ENCODE measurements around the gene RASD1. TPM values are rescaled to one million over a fixed set of nuclear protein-coding genes. Genes with fewer than 3 reads are reported as not detected.
A peak's percentile ranks its signal among the peaks of the same experiment; 100 is the strongest.

The RASD1 gene
- total RNA-seq, 1 experiment from 2014 or later, result 6.0 TPM

DNA sequence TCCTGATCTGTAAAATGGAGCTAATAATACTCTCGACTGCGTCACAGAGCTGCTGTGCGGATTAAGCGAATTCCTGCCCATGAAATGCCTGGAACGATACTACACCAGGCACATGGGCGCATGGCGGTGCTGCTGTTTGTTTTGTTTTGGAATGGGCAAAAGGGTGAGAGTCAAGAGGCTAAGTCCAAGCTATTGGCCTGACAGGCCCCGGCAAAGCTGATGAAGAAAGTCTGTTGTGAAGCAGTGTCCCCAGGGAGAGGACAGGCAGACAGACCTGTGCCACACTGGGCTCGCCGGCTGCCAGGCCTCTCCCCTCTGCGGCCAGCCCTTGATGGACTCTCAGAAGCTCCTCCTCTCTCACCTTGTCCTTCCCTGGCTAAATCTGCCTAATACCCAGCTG, 31.3 kb upstream of the RASD1 start:
- DNase-seq (ENCODE audit: low spot score), result no peak

DNA sequence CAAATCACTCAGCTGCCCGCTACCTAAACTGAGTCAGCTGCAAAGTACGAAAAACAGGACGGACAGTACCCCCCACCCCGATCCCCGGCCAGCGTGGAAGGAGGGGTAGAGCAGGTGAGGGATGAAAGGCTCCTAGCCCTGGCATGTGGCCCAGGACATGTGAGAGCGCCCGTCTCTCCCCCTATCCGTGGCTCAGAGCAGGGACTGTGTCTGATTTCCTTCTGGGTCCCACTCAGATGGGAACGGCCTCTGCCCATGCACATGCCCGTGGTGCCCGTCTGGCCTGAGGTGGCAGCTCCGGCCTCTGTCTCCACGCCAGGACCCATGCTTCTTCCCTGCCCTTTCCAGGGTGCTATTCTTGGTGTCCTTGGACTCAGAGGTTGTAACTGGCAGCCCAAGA, 30.2 kb upstream of the RASD1 start:
- DNase-seq (ENCODE audit: low spot score), result no peak

DNA sequence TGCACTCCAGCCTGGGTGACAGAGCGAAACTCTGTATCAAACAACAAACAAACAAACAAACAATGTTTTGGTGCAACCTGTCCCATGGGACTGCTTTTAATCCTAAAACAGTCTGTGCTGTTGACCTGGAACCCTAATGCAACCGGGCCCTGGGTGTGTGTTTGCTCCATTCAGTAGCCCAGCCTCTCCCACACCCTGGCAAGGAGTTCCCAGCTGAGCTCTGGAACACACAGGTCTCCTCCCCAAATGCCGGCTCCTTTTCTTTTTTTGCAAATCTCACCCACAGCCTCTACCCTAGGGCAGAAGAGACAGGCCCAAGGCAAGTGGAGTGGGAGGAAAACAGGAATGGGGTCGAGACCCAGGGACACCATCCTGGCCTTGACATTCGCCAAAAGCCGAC, 29.8 kb upstream of the RASD1 start:
- no peak for DNase-seq (ENCODE audit: low spot score)

GRCh38 chr17:17525311-17525710, 29.1 kb upstream of the RASD1 start:
- DNase-seq (ENCODE audit: low spot score), result no peak

- no peak for DNase-seq (ENCODE audit: low spot score)
Observed at GRCh38 chr17:17523731-17524490, 27.7 kb upstream of the RASD1 start.

DNA sequence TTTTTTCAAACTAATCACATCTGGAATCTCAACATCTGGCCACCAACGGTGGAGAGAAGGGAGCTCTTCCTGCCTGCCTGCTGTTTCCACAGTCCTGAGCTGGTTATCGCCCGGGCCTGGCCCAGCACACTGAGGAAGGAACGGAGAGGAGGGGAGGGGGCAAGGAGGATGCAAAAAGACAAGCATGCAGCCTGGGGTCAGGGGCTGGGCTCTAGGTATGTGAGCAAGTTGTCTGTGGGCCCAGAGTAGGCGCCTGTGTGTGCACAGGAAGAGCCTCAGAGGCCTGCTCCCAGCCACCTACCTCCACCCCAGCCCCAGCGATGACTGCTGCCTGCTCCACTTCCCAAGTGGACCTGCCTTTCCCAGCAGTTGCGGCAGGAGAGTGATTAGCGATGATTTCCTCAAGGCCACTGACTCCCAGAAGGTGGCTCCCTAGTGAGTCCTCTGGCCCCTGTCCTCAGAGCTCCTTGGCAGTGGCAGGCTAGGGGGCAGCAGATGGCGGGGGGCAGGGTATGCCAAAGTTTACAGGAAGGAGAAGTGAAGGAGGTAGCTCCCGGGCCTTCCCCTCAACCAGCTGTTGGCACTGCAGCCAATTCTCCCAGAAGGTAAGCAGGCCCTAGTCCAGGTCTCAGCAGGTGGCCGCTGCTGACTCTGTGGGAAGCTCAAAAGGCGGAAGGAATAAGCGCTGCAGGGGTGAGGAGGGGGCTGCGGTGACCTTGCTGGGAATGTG, 27.0 kb upstream of the RASD1 start:
- no peak for DNase-seq (ENCODE audit: low spot score)

DNA sequence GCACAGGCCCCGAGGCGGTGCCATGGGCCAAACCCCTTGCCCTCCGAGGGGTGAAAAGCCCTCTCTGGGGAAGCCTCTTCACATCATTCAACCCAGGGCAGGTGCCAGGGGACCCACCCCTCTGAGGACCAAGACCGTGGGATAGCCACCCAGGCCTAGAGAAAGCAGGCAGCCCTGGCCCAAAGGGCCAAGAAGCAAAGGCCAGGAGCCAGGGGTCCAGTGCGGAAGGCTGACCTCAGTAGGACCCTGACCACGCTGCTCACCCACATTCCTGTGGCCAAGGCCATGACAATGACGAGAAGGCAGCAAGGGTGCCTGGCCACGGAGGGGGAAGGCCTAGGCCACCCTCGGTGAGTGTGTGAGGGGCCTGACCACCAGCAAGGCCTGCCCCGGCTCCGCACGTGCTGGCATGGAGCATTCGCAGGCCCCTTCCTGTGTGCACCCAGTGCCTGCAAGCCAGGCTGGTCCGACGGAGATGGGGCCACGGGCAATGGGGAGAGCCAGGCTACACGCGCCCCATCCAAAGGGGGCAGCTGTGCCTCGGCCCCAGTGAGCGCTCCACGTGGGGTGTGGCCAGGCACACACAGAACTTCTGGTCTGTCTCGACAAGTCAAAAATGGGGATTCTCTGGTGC, 24.5 kb upstream of the RASD1 start:
- no peak for DNase-seq (ENCODE audit: low spot score)

DNA sequence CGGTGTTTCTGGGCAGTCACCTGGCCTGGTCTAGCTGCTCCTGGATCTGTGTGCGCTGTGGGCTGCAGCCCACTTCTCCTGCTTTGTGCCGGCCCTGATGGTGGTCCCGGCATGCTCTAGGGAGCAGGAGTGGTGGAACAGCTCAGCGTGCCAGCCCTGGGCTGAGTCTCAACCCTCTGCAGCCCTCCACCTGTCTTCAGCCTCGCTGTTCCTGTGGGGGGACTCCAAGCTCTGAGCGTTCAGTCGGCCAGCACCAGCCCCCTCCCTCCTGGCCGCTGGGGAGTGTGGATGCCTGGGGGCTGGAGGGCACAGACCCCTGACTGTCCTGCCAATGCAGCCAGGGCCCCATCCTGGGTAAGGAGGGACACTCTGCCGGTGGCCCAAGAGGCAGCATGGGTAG, 23.7 kb upstream of the RASD1 start:
- no peak for DNase-seq (ENCODE audit: low spot score)

DNA sequence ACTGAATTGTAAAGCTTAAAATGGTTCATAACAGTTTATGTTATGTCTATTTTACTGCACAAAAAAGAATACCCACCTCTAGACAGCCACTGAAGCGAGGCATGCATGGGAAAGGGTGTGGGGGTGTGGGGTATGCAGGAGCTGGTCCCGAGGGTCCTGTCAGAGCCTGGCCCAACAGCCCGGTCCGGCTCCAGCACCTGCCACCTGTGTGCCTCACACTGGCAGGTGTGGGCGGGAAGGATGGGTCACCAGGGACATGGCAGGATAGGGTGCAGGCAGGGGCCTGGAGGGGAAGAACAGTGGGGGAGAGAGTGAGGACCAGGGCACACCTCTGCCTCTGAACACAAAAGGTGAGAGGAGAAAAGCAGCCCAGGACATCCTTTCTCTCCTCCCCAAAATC, 22.8 kb upstream of the RASD1 start:
- no peak for DNase-seq (ENCODE audit: low spot score)

DNA sequence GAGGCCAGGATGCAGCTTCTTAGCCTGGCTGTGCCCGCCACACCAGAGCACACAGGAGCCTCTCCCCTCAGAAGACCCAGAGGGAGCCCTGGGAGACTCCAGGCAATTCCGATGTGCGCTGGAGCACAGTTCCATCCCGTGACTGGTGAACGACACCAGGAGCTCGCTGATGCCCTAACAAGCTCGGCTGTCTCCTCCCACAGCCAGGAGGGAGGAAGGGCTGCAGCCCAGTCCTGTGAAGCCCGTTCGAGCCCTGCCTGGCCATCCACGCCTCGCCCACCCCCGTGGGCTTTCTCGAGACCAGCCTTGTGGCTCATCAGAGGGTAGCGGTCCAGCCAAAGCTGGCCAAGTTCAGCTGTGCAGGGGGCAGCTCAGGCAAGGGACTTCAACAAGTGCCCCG, 21.8 kb upstream of the RASD1 start:
- no peak for DNase-seq (ENCODE audit: low spot score)

DNA sequence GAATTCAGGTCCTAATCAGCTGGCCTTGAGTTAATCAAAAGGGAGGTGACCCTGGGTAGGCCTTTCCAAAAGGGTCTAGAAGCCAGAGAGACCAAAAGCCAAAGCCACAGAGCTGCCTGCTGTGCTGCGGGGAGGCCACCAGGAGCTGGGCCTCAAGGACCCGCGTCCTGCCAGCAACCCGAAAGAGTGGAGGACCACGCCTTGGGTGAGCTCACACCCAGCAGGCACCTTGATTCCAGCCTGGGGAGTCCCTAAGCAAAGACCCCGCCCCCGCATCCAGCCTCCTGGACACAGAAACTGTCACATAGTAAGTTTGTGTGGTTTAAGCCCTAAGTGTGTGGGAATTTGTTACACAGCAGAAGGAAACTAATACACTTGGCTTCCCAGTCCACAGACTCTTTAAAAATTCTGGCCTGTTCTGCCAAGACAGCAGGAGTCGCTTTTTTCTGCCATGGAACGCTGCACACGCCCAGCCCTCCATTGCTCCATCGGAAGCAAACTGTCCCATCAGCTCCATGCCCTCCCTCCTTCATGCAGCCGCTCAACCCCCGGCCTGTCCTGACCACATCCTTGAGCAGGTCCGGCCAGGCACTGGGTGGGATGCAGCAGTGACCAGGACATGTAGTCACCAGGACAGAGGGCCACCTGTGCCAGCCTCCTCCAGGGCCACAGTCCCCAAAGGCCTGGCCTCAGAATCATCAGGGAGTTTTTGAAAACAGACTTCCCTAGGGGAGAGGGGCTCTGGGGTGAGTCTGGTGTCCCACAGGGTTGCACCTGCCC, 20.9 kb upstream of the RASD1 start:
- no peak for DNase-seq (ENCODE audit: low spot score)

DNA sequence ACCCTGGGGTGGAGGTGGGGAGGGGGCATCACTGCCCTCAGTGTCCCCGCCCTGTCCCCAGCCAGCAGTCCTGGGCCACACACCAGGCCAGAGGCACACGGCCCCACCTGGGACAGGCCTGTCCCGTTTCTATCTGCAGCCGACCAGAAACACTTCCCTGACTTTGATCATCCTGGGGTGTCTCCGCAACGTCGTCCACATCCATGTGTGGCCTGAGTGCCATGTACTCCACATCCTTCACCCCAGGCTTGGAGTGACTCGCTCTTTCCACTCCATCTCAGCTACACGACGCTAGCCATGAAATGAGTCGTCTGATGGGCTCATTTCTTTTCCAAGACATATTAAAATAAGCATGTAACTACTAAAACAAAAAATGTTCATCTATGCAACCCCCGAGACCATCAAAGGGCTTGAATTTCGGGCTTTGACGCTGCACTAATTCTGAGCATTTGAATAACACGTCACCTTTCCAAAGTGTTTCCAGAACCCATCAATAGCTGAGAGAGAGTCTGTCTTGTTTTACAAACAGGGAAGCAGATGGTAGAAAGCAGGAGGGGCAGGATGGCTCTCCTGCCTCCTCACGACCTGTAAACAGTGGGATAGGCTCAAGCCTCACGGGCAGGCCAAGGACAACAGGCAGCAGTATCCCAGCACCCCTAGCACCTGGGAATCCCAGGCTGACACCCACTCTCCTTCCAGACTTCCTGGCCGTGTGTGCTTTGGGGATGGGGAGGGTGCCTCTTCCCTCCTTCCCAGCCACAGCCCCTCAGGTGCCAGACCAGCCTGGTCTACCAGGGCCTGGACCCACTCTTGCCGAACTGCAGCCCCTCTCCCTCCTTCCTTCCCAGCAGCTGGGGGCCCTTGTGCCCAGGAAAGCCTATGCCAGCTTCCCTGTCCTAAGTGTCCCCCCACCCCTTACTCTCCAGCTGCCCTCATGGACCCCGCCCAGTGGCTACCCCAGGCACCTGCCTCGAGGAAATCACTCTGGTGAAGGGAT, 20.0 kb upstream of the RASD1 start:
- DNase-seq (ENCODE audit: low spot score), result no peak

- DNase-seq (ENCODE audit: low spot score), result no peak
Observed at GRCh38 chr17:17514993-17515933, 19.1 kb upstream of the RASD1 start.

DNA sequence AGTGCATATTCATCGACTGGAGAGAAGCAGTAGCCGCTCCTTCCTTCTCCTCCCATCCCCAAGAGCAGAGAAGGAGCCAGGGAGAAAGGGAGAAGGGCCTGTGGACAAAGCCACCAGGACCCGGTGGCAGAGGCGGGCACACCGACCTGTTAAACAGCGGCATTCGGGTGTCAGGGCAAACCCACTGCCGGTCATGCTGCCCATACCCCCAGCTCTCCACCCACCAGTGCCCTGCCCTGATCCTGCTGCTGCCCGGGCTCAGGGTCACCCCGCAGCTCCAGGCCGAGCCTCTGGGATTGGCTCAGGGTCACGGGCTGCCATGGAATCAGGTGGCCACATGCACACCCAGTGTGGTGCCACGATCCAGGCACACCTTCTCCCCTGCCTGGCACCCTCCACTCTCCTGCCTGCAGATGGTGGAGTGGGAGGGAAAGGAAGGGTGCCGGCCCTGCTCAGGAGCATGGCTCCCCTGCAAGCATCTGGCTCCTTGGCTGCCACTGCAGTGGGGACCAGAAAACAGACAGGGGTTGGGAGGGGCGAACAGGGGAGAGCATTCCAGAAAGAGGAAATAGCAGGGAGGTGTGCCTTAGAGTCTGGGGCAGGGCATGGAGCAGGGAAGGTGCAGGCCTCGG, 18.3 kb upstream of the RASD1 start:
- no peak for DNase-seq (ENCODE audit: low spot score)

DNA sequence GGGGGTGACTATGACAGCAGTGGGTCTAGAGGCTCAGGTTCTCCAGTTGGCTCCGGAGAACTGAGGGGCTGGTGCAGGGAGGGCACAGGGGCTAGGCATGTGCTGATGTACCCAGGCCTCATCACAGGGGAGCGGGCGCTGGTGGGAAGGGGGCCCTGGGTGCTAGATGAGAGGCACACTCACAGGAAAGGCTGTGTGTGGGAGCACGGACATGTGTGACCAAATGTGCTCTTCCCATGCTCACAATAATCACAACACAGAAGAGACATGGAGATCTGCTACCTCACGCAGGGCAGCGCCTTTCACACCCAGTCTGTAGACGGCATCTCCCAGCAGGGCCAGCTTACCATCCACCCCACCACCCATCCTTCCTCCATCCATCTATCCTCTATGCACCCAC, 17.4 kb upstream of the RASD1 start:
- no peak for DNase-seq (ENCODE audit: low spot score)

- no peak for DNase-seq (ENCODE audit: low spot score)
Observed at GRCh38 chr17:17512866-17513265, 16.7 kb upstream of the RASD1 start.

DNA sequence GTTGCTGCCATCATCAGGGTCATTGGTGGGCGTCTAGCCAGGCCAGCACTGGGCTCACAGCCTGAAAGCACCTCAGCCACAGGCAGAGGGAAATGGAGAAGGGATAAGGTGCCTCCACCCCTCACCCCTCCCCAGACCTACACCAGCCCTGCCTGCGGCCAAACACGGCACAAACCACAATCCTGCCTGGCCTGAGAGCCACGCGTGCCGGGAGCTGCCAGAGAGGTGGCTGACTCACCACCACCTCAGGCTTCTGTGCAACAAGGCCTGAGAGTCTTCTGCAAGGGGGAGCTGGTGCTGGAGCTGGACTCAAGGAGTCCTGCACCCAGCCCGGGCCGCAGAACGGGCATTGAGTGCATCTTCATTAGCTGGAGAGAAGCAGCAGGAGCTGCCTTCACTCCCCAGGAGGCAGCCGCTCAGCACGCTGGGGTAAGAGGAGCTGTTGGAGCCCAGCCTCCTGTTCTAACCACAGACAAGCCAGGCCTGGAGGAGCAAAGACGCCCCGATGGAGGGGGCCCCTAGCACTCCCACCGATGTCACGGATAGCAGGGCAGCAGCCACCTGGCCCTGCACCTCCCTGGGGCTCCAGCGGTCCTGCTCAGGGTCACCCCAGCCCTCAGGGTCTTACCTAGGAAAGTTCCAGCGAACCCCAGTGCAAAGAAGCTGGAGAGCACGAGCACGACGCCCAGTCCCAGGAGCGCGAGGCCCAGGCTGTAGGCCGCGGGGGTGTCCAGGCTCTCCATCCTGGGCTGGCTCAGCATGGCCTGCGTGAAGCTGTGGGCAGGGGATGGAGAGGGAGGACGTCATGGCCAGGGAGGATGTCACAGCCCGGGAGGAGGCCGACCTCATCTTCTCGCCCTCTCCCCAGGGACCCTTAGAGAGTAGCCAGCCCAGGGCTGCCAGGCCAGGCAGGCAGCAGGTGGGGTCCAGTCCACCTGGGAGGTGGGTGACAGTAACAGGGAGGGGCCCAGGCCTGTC, 16.0 kb upstream of the RASD1 start:
- DNase-seq (ENCODE audit: low spot score), result peak; percentile 23

GRCh38 chr17:17511293-17511741, 15.1 kb upstream of the RASD1 start:
- DNase-seq (ENCODE audit: low spot score), result no peak
